ENCODE measurements around the gene TMEM132D. TPM values are rescaled to one million over a fixed set of nuclear protein-coding genes. Genes with fewer than 3 reads are reported as not detected.

TMEM132D gene
- total and polyA plus RNA-seq, 7 donors, result 0.01 TPM; not detected in 6

DNA sequence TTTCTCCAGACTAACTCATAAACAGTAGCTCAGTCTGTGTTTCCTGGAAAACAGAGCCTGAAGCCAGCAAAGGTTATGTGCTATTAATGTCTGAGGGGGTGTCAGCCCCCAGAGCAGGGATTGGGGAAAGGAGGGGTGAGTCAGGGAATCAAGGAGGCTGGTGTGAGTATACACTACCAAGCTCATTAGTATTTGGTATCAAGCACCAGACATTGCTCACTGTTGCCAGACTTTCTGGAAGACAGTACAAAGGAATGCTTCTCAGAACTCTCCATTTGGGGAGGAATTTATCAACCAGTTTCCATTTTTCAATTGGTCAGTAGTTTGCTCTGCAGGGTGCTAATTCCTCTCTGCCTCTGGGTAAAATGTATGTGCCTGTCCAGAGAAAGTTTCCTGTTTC is 607.2 kb downstream of the TMEM132D start:
- intact Hi-C loops (cut with DNase I), result loop anchor here in 1 of 2 donors (2.0 kb wide), 1 partner anchor 76 kb away; no protein-coding TSS in a partner anchor

DNA sequence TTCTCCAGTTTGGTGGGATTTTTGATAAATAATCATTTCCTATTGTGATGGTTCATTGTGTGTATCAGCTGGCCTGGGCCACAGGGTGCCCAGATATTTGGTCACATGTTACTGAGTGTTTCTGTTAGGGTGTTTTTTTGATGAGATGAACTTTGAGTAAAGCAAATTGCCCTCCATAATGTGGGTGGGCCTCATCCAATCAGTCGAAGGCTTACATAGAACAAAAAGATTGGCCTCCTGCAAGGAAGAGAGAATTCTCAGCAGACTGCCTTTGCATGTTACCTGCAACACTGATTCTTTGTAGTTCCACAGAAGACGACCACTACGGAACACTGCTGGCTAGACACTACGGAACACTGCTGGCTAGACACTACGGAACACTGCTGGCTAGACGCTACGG is 609.0 kb downstream of the TMEM132D start:
- DNase-seq (no peak), ATAC-seq (no peak)
- TF ChIP-seq, protein P1, sequence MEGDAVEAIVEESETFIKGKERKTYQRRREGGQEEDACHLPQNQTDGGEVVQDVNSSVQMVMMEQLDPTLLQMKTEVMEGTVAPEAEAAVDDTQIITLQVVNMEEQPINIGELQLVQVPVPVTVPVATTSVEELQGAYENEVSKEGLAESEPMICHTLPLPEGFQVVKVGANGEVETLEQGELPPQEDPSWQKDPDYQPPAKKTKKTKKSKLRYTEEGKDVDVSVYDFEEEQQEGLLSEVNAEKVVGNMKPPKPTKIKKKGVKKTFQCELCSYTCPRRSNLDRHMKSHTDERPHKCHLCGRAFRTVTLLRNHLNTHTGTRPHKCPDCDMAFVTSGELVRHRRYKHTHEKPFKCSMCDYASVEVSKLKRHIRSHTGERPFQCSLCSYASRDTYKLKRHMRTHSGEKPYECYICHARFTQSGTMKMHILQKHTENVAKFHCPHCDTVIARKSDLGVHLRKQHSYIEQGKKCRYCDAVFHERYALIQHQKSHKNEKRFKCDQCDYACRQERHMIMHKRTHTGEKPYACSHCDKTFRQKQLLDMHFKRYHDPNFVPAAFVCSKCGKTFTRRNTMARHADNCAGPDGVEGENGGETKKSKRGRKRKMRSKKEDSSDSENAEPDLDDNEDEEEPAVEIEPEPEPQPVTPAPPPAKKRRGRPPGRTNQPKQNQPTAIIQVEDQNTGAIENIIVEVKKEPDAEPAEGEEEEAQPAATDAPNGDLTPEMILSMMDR (IDR thresholded peaks at IDR 0.05), result no peak
- Histone ChIP-seq H3K36me3 (ENCODE audit: insufficient read depth in 1 of 2, low read depth in 1 of 2) (no peaks in the 10 kb centered on the region), H3K27ac (no peak overlapping the region), H3K9me3 (no peaks in the 10 kb centered on the region), H3K27me3 (ENCODE audit: insufficient read depth in 3 of 3, low read length in 2 of 3) (no peaks in the 10 kb centered on the region), H3K4me1 (no peaks in the 10 kb centered on the region), H3K4me3 (no peak overlapping the region)
- intact Hi-C loops (cut with DNase I), result no loop called here
- WGBS, 3 donors, result 95 to 97% (median 96%) methylated on average over 7 of the region's 7 CpGs

More for the DNA sequence above, 607.2 kb downstream of the TMEM132D start:
- H3K27ac ChIP-seq, result no peak overlapping the region
- no peaks in the 10 kb centered on the region for H3K9me3 ChIP-seq
- H3K4me3 ChIP-seq, result no peak overlapping the region
- no peaks in the 10 kb centered on the region for H3K36me3 ChIP-seq (ENCODE audit: insufficient read depth in 1 of 2, low read depth in 1 of 2)
- no peaks in the 10 kb centered on the region for H3K27me3 ChIP-seq (ENCODE audit: insufficient read depth in 3 of 3, low read length in 2 of 3)
- TF ChIP-seq, protein P1 (IDR thresholded peaks at IDR 0.05), result no peak
- DNase-seq (no peak), ATAC-seq (no peak)
- no peaks in the 10 kb centered on the region for H3K4me1 ChIP-seq

DNA sequence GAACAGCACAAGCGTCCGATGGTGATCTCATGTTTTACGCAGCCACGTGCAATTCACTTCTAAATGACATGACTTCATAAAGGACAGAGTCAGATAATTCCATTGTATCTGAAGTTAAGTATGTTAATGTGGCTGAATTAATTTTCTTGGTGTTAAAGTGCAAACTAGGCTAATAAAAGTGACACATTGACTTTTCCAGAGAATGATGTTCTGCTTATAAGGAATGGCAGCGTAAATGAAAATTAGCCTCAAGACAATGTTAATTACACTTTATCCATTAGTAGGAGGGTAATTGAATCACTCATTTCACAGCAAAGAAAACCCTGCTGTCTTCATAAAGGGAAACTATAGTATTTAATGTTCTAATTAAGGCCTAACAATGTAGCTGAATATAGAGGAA is 624.1 kb downstream of the TMEM132D start:
- WGBS, 3 donors, result 89 to 90% (median 89%) methylated on average over 5 of the region's 5 CpGs
- TF ChIP-seq, protein P1 (IDR thresholded peaks at IDR 0.05), result no peak
- DNase-seq (no peak), ATAC-seq (no peak)
- Histone ChIP-seq H3K4me1 (no peaks in the 10 kb centered on the region), H3K27ac (no peak overlapping the region), H3K9me3 (no peaks in the 10 kb centered on the region), H3K27me3 (ENCODE audit: insufficient read depth in 3 of 3, low read length in 2 of 3) (no peaks in the 10 kb centered on the region), H3K4me3 (no peak overlapping the region), H3K36me3 (ENCODE audit: insufficient read depth in 1 of 2, low read depth in 1 of 2) (no peaks in the 10 kb centered on the region)
- intact Hi-C loops (cut with DNase I), result no loop called here

DNA sequence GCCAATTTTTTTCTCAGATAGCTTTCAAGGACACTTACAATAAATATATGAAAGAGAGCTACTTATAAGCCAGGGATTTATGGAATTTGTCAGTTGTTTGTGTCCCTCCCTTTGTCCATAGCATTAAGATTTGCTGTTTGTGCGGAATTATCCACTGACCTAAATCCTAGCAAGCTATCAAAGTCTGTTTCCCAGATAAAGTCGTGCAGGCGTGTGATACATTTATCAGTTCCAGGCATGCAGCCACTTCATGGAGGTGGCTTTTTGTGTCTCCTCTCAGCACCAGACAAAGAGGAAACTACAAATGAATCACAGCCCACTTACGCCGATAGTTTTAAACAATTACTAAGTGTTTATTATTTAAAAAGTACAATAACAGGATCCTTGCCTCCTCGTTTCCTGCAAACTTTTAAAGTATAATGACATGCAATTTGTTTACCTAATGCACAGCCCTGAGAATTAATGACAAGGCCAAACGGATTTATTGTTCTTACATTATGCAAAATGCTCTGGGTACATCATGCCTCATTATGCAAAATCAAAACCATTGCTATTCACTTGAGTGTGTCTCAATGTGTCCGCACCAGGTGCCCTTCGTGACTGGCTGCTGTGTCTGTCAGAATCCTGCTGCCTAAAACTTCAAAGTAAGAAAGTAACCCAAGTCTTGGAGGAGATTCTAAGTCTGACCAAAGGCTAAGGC is 627.3 kb downstream of the TMEM132D start:
- H3K27me3 ChIP-seq (ENCODE audit: insufficient read depth in 3 of 3, low read length in 2 of 3), result no peaks in the 10 kb centered on the region
- H3K36me3 ChIP-seq (ENCODE audit: insufficient read depth in 1 of 2, low read depth in 1 of 2), result no peaks in the 10 kb centered on the region
- H3K4me1 ChIP-seq, result no peaks in the 10 kb centered on the region
- H3K9me3 ChIP-seq, result no peaks in the 10 kb centered on the region
- TF ChIP-seq, protein P1 (IDR thresholded peaks at IDR 0.05), result no peak
- intact Hi-C loops (cut with DNase I), result no loop called here
- WGBS, 3 donors, result 65 to 71% (median 68%) methylated on average over 9 of the region's 9 CpGs
- DNase-seq (no peak), ATAC-seq (no peak)
- no peak overlapping the region for H3K4me3 ChIP-seq
- no peak overlapping the region for H3K27ac ChIP-seq

Measured in psoas muscle (tissue), 8 donors.